Measurements from ENCODE around the gene PALS2. TPM values are rescaled to one million over a fixed set of nuclear protein-coding genes. Genes with fewer than 3 reads are reported as not detected.

Gene PALS2
- polyA plus RNA-seq, 3 donors, result 9.9 to 11.4 (median 11.4) TPM

Other genes with a start within 250 kb of the PALS2 start
- 10 to 100 TPM; 13.0 to 17.1 (median 13.6) TPM for gene GSDME, start 184.0 kb downstream of the PALS2 start, polyA plus RNA-seq (ENCODE audit: insufficient read length in 3 of 3)

Data from renal cortex interstitium (tissue), 3 donors.